ENCODE results near the gene RGS1. TPM values are rescaled to one million over a fixed set of nuclear protein-coding genes. Genes with fewer than 3 reads are reported as not detected.

RGS1 gene
- total and polyA plus RNA-seq, 9 of the 15 experiments (the other 6 are each of a cell fraction or from before 2014, with no cell fraction given): not detected

GRCh38 chr1:192609110-192610079 lies 33.8 kb downstream of the RGS1 start:
- no peak overlapping the region for H3K27ac ChIP-seq (ENCODE audit: extremely low read depth, low read depth, low read length)
- H2AFZ ChIP-seq (ENCODE audit: low read depth, low read length): 0 out of 2 replicates have a peak overlapping the region, but pooled peaks have one; percentile 40
- H3K27me3 ChIP-seq (ENCODE audit: control insufficient read depth in 2 of 2, insufficient read depth in 2 of 2, low read length in 2 of 2): no peaks in the 10 kb centered on the region
- no peaks in the 10 kb centered on the region for H3K9me1 ChIP-seq (ENCODE audit: control insufficient read depth, insufficient read depth, low read length)
- POLR2A ChIA-PET: no interaction called here
- no peaks in the 10 kb centered on the region for H3K79me2 ChIP-seq (ENCODE audit: control insufficient read depth, insufficient read depth, low read length)
- intact Hi-C loops (cut with micrococcal nuclease) (loop anchor here (1.0 kb wide), 1 partner anchor 135 kb away; no protein-coding TSS in a partner anchor), in situ Hi-C loops (cut with MboI) (no loop called here)
- no peak overlapping the region for H3K4me3 ChIP-seq
- CTCF ChIA-PET (ENCODE audit: low intra/inter-chr PET ratio): interaction anchor here (1.6 kb wide), 1 partner anchor 132 kb away, joined by 10 read pairs; no protein-coding TSS in a partner anchor
- 2% methylated on average over 12 of the region's 12 CpGs for WGBS (ENCODE audit: insufficient coverage, low coverage, missing lambda C conversion rate)
- H3K9me3 ChIP-seq (replicated peaks; ENCODE audit: control insufficient read depth, insufficient read depth, low read depth, low read length): no peaks in the 10 kb centered on the region; the same call in 1 of the 2 replicates
- ATAC-seq: peak; percentile 40; the same call in 1 of the 3 replicates
- no peak for TF ChIP-seq CXXC5 (CRISPR knock-in tag; IDR thresholded peaks at IDR 0.05)
- no peak for TF ChIP-seq ZKSCAN1 (IDR thresholded peaks at IDR 0.05; ENCODE audit: low read depth, low read length)
- peak; percentile 95 for TF ChIP-seq SPI1 (IDR thresholded peaks at IDR 0.05; ENCODE audit: borderline replicate concordance, low read depth, low read length)
- no peak for TF ChIP-seq DACH1 (IDR thresholded peaks at IDR 0.05; ENCODE audit: partially characterized antibody)
- TF ChIP-seq HINFP (tag; conservative IDR thresholded peaks at IDR 0.05; ENCODE audit: low read depth): no peak
- no peak for TF ChIP-seq SNRNP70 (optimal IDR thresholded peaks at IDR 0.05; ENCODE audit: low read depth, low read length)
- TF ChIP-seq SAFB2 (IDR thresholded peaks at IDR 0.05; ENCODE audit: borderline replicate concordance, low read depth, low read length, severe bottlenecking): no peak
- no TSS peak for BruUV-seq (replicated peaks)
- H3K4me2 ChIP-seq (ENCODE audit: insufficient read depth, low read length): no peak overlapping the region
- H4K20me1 ChIP-seq (replicated peaks; ENCODE audit: control insufficient read depth, insufficient read depth, low read length): no peaks in the 10 kb centered on the region
- no peaks in the 10 kb centered on the region for H3K36me3 ChIP-seq (ENCODE audit: control insufficient read depth, insufficient read depth, low read length)
- DNase-seq (ENCODE audit: extremely low read depth in 1 of 4, low spot score in 3 of 4): peak in 1 of 4 experiments; percentile 2
- no peaks in the 10 kb centered on the region for H3K4me1 ChIP-seq (replicated peaks in 1 of 2; ENCODE audit: control insufficient read depth in 2 of 2, insufficient read depth in 2 of 2, low read length in 2 of 2)
- peak; percentile 6 for FAIRE-seq
- H3K9ac ChIP-seq (ENCODE audit: insufficient read depth in 1 of 2, low read depth in 2 of 2, low read length in 2 of 2): no peak overlapping the region

All from K562 (cell line).